Measurements from ENCODE around the gene TOGARAM2. TPM values are rescaled to one million over a fixed set of nuclear protein-coding genes. Genes with fewer than 3 reads are reported as not detected.

Gene TOGARAM2
- total and polyA plus RNA-seq, 2 experiments from 2014 or later = 1.8 TPM

DNA sequence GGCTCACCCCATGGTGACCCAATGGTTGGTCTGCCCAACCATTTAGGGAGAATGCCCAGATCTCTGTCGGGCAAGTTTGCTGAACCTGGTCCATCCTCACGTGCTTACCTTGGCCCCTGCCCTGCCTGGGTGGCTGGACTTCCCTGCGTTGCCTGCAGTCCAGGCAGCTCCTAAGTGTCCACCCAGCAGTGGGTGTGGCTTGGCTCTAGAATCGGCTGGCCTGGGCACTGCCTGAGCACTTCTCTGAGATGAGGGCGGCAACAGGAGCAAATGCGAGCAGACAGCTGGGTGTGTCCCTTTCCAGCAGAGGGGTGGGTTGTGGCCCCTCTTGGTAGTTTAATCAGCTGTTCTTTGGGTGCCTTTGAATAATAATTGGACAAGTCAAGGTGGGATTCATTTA is 82.0 kb downstream of the TOGARAM2 start:
- Histone ChIP-seq H2AFZ (no peak overlapping the region), H3K27me3 (ENCODE audit: insufficient read depth) (no peaks in the 10 kb centered on the region), H3K9me2 (ENCODE audit: insufficient read depth) (no peaks in the 10 kb centered on the region), H3K4me1 (ENCODE audit: insufficient read depth) (no peaks in the 10 kb centered on the region; the same call in 1 of the 2 replicates), H4K20me1 (replicated peaks; ENCODE audit: insufficient read depth) (no peaks in the 10 kb centered on the region), H3K4me2 (no peak overlapping the region), H3F3A (replicated peaks; ENCODE audit: low read depth) (no peaks in the 10 kb centered on the region), H3K27ac (ENCODE audit: low read depth) (no peak overlapping the region), H3K79me2 (replicated peaks; ENCODE audit: insufficient read depth) (no peaks in the 10 kb centered on the region), H3K36me3 (ENCODE audit: insufficient read depth) (no peaks in the 10 kb centered on the region), H3K4me3 (no peak overlapping the region)
- peaks cover 10% of the 10 kb centered on the region for H3K27me3 Mint-ChIP-seq (ENCODE audit: insufficient read depth, low read depth, poor library complexity)
- no peak for TF ChIP-seq EZH2phosphoT487 (IDR thresholded peaks at IDR 0.05; ENCODE audit: unreplicated experiment)
- TF ChIP-seq, protein P1, sequence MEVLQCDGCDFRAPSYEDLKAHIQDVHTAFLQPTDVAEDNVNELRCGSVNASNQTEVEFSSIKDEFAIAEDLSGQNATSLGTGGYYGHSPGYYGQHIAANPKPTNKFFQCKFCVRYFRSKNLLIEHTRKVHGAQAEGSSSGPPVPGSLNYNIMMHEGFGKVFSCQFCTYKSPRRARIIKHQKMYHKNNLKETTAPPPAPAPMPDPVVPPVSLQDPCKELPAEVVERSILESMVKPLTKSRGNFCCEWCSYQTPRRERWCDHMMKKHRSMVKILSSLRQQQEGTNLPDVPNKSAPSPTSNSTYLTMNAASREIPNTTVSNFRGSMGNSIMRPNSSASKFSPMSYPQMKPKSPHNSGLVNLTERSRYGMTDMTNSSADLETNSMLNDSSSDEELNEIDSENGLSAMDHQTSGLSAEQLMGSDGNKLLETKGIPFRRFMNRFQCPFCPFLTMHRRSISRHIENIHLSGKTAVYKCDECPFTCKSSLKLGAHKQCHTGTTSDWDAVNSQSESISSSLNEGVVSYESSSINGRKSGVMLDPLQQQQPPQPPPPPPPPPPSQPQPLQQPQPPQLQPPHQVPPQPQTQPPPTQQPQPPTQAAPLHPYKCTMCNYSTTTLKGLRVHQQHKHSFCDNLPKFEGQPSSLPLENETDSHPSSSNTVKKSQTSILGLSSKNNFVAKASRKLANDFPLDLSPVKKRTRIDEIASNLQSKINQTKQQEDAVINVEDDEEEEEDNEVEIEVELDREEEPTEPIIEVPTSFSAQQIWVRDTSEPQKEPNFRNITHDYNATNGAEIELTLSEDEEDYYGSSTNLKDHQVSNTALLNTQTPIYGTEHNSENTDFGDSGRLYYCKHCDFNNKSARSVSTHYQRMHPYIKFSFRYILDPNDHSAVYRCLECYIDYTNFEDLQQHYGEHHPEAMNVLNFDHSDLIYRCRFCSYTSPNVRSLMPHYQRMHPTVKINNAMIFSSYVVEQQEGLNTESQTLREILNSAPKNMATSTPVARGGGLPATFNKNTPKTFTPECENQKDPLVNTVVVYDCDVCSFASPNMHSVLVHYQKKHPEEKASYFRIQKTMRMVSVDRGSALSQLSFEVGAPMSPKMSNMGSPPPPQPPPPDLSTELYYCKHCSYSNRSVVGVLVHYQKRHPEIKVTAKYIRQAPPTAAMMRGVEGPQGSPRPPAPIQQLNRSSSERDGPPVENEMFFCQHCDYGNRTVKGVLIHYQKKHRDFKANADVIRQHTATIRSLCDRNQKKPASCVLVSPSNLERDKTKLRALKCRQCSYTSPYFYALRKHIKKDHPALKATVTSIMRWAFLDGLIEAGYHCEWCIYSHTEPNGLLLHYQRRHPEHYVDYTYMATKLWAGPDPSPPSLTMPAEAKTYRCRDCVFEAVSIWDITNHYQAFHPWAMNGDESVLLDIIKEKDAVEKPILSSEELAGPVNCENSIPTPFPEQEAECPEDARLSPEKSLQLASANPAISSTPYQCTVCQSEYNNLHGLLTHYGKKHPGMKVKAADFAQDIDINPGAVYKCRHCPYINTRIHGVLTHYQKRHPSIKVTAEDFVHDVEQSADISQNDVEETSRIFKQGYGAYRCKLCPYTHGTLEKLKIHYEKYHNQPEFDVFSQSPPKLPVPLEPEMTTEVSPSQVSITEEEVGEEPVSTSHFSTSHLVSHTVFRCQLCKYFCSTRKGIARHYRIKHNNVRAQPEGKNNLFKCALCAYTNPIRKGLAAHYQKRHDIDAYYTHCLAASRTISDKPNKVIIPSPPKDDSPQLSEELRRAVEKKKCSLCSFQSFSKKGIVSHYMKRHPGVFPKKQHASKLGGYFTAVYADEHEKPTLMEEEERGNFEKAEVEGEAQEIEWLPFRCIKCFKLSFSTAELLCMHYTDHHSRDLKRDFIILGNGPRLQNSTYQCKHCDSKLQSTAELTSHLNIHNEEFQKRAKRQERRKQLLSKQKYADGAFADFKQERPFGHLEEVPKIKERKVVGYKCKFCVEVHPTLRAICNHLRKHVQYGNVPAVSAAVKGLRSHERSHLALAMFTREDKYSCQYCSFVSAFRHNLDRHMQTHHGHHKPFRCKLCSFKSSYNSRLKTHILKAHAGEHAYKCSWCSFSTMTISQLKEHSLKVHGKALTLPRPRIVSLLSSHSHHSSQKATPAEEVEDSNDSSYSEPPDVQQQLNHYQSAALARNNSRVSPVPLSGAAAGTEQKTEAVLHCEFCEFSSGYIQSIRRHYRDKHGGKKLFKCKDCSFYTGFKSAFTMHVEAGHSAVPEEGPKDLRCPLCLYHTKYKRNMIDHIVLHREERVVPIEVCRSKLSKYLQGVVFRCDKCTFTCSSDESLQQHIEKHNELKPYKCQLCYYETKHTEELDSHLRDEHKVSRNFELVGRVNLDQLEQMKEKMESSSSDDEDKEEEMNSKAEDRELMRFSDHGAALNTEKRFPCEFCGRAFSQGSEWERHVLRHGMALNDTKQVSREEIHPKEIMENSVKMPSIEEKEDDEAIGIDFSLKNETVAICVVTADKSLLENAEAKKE (CRISPR knock-in tag; IDR thresholded peaks at IDR 0.05) = no peak
- TF ChIP-seq, protein P2, sequence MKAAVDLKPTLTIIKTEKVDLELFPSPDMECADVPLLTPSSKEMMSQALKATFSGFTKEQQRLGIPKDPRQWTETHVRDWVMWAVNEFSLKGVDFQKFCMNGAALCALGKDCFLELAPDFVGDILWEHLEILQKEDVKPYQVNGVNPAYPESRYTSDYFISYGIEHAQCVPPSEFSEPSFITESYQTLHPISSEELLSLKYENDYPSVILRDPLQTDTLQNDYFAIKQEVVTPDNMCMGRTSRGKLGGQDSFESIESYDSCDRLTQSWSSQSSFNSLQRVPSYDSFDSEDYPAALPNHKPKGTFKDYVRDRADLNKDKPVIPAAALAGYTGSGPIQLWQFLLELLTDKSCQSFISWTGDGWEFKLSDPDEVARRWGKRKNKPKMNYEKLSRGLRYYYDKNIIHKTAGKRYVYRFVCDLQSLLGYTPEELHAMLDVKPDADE (IDR thresholded peaks at IDR 0.05) = no peak
- no peak for TF ChIP-seq ZNF114 (CRISPR knock-in tag; IDR thresholded peaks at IDR 0.05)
- TF ChIP-seq NANOG (IDR thresholded peaks at IDR 0.05; ENCODE audit: borderline replicate concordance) = no peak
- DNase-seq (ENCODE audit: low spot score) = no peak
- peaks cover 17% of the 10 kb centered on the region for H3K4me1 Mint-ChIP-seq
- H3K36me3 Mint-ChIP-seq (ENCODE audit: low read depth) = no peaks in the 10 kb centered on the region
- H3K9me3 Mint-ChIP-seq = no peaks in the 10 kb centered on the region
- ATAC-seq = no peak
- no peak overlapping the region for H3K4me3 Mint-ChIP-seq
- no peak overlapping the region for H3K27ac Mint-ChIP-seq

All from GM23338 (cell line).